RWPE2 (cell line): ENCODE results near the gene NLRP3.
"Not testable (repeated sequence)": the region's sequence is repeated elsewhere in the genome, so short reads cannot be mapped to it uniquely, and the experiment has no call there.

Experiments used
- ATAC-seq: fragments of 200-7000 bp; cut with Tn5 transposase; 3 replicates; pipeline ENCODE4 v1.9.1; 2021; ENCODE audit warnings: low read depth
- DNase-seq: peaks from one replicate; pipeline ENCODE4 v3.0.0-alpha.2; 2020; ENCODE audit warnings: low spot score
- H3K27ac ChIP-seq: fragments of 450-650 bp; 2 replicates; pipeline ENCODE4 v1.5.1; 2017; ENCODE audit warnings: mild to moderate bottlenecking; ENCODE audit not compliant: poor library complexity, severe bottlenecking
- H3K27me3 ChIP-seq: fragments of 250-450 bp; sonication (Bioruptor Pico); 2 replicates; pipeline ENCODE4 v1.5.1; 2021; ENCODE audit warnings: mild to moderate bottlenecking, moderate library complexity; ENCODE audit not compliant: insufficient read depth, poor library complexity, severe bottlenecking
- H3K36me3 ChIP-seq: fragments of 250-450 bp; sonication (Bioruptor Pico); 2 replicates; pipeline ENCODE4 v1.5.1; 2020; ENCODE audit warnings: low read depth, mild to moderate bottlenecking, moderate library complexity
- H3K4me1 ChIP-seq: fragments of 250-450 bp; sonication (Bioruptor Pico); 2 replicates; pipeline ENCODE4 v1.5.1; 2021; ENCODE audit warnings: mild to moderate bottlenecking, moderate library complexity; ENCODE audit not compliant: insufficient read depth, poor library complexity, severe bottlenecking
- H3K4me3 ChIP-seq: fragments of 250-450 bp; sonication (Bioruptor Pico); 2 replicates; pipeline ENCODE4 v1.5.1; 2021; ENCODE audit warnings: mild to moderate bottlenecking, moderate library complexity; ENCODE audit not compliant: severe bottlenecking
- H3K9me3 ChIP-seq: fragments of 250-450 bp; sonication (Bioruptor Pico); 2 replicates; pipeline ENCODE4 v1.5.1; 2021; ENCODE audit warnings: mild to moderate bottlenecking, moderate library complexity; ENCODE audit not compliant: severe bottlenecking
- TF ChIP-seq, protein P1 (sequence below): fragments of 450-650 bp; IDR thresholded peaks from one replicate; pipeline ENCODE4 v1.5.1; 2017; ENCODE audit warnings: mild to moderate bottlenecking, moderate library complexity; ENCODE audit not compliant: poor library complexity, severe bottlenecking

Gene NLRP3

DNA sequence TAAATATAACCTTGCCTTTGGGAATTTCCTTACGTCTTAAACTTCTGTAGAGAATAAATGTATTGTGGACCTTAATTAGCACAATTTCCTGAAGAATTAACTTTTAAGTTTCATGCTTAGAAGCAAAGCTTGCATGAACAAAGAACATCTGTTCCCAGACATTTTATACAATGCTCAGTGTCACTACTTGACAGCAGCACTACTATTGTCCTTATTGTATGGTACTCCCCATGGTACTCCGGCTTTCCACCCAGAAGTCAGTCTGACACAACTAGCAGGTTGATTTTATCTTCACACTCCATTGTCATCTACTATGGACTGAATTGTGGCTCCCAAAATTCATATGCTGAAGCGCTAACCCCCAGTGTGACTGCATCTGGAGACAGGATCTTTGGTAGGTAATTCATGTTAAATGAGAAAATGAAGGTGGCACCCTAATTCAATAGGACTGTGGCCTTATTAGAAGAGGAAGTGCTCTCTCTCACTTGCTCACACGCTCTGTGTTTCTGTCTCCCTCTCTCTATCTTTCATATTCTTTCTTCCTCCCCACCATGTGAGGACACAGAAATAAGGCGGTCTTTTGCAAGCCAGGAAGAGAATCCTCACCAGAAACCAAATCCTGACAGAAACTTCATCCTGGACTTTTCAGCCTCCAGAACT, 52.6 kb downstream of the NLRP3 start:
- Histone ChIP-seq H3K27ac (no peak overlapping the region), H3K4me3 (no peak overlapping the region), H3K36me3 (no peaks in the 10 kb centered on the region), H3K9me3 (no peaks in the 10 kb centered on the region), H3K27me3 (no peaks in the 10 kb centered on the region), H3K4me1 (no peaks in the 10 kb centered on the region)
- TF ChIP-seq, protein P1, sequence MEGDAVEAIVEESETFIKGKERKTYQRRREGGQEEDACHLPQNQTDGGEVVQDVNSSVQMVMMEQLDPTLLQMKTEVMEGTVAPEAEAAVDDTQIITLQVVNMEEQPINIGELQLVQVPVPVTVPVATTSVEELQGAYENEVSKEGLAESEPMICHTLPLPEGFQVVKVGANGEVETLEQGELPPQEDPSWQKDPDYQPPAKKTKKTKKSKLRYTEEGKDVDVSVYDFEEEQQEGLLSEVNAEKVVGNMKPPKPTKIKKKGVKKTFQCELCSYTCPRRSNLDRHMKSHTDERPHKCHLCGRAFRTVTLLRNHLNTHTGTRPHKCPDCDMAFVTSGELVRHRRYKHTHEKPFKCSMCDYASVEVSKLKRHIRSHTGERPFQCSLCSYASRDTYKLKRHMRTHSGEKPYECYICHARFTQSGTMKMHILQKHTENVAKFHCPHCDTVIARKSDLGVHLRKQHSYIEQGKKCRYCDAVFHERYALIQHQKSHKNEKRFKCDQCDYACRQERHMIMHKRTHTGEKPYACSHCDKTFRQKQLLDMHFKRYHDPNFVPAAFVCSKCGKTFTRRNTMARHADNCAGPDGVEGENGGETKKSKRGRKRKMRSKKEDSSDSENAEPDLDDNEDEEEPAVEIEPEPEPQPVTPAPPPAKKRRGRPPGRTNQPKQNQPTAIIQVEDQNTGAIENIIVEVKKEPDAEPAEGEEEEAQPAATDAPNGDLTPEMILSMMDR = no peak
- DNase-seq (no peak), ATAC-seq (no peak)

GRCh38 chr1:247469141-247469535, 53.2 kb downstream of the NLRP3 start:
- no peaks in the 10 kb centered on the region for H3K4me1 ChIP-seq
- H3K27me3 ChIP-seq = no peaks in the 10 kb centered on the region
- H3K4me3 ChIP-seq = no peak overlapping the region
- DNase-seq (no peak), ATAC-seq (no peak)
- no peak overlapping the region for H3K27ac ChIP-seq
- TF ChIP-seq, protein P1 = no peak
- H3K9me3 ChIP-seq = no peaks in the 10 kb centered on the region
- H3K36me3 ChIP-seq = no peaks in the 10 kb centered on the region

- not testable (repeated sequence) for H3K27ac ChIP-seq, H3K4me3 ChIP-seq
Measured at GRCh38 chr1:247470942-247471429, 55.0 kb downstream of the NLRP3 start.

GRCh38 chr1:247471445-247472016, 55.6 kb downstream of the NLRP3 start:
- DNase-seq = no peak
- ATAC-seq = no peak
- TF ChIP-seq, protein P1 = no peak
- Histone ChIP-seq H3K36me3 (no peaks in the 10 kb centered on the region), H3K27me3 (no peaks in the 10 kb centered on the region), H3K4me1 (no peaks in the 10 kb centered on the region), H3K9me3 (no peaks in the 10 kb centered on the region), H3K27ac (no peak overlapping the region), H3K4me3 (no peak overlapping the region)

More at GRCh38 chr1:247470942-247471429, 55.0 kb downstream of the NLRP3 start:
- not testable (repeated sequence) for ATAC-seq, DNase-seq, H3K9me3 ChIP-seq, H3K4me1 ChIP-seq, H3K27me3 ChIP-seq, H3K36me3 ChIP-seq

DNA sequence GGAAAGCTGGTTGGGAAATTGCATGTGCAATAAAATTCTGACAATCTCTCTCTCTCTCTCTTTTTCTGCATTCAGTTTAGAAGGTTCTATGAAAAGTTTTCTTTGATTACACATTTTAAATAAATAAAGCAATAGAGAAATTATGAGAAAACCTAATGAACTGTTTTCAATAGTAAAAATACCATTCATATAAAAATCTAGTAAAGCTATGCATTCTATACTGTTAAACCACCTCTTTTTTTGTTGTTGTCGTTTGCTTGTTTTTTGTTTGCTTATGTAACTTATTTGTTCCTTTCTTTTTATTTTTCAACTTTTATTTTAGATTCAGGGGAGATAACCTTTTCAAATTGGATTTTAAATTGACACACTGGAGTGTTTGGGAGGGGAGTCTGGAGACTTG, 56.1 kb downstream of the NLRP3 start:
- no peaks in the 10 kb centered on the region for H3K9me3 ChIP-seq
- H3K36me3 ChIP-seq = no peaks in the 10 kb centered on the region
- TF ChIP-seq, protein P1 = no peak
- H3K4me1 ChIP-seq = no peaks in the 10 kb centered on the region
- no peak for ATAC-seq
- no peak overlapping the region for H3K4me3 ChIP-seq
- DNase-seq = no peak
- H3K27me3 ChIP-seq = no peaks in the 10 kb centered on the region
- no peak overlapping the region for H3K27ac ChIP-seq
